GM12892 (cell line): ENCODE measurements around the gene ZNF593OS. TPM values are rescaled to one million over a fixed set of nuclear protein-coding genes. Genes with fewer than 3 reads are reported as not detected.

ENCODE experiments used
- DNase-seq: peaks from one replicate; pipeline ENCODE4 v3.0.0; 2011; ENCODE audit not compliant: insufficient read length
- FAIRE-seq: peaks from 2 replicates; lab custom pipeline; 2011; peaks lifted over from hg19 to GRCh38; lab: Jason Lieb, UNC
- POLR2A ChIP-seq: IDR thresholded peaks from 2 replicates; pipeline ENCODE4 v1.6.1; 2011; ENCODE audit warnings: low read depth, low read length, control low read depth
- POLR2AphosphoS5 ChIP-seq: IDR thresholded peaks from 2 replicates; pipeline ENCODE4 v1.6.1; 2011; ENCODE audit warnings: low read depth, low read length, control low read depth
- TAF1 ChIP-seq: IDR thresholded peaks from 2 replicates; pipeline ENCODE4 v1.6.1; 2011; ENCODE audit warnings: low read depth, mild to moderate bottlenecking, control low read depth, low read length, borderline replicate concordance
- polyA plus RNA-seq: library from polyadenylated mRNA; unstranded; fragments of >200 nt; gene quantifications from one replicate; pipeline ENCODE4 v1.2.1, GENCODE V29; 2012; ENCODE audit warnings: missing spikeins, inconsistent platforms; ENCODE audit not compliant: missing spikeins

ZNF593OS gene
- polyA plus RNA-seq: 0.76 TPM

GRCh38 chr1:26171084-26172072 is at the start of gene ZNF593OS:
Gene ZNF593OS (minus strand): TSS chr1:26171832. CDS start chr1:26171661, 171 bp downstream.
- FAIRE-seq: no peak
- TF ChIP-seq POLR2A (0 out of 2 replicates have a peak, but pooled peaks have one; percentile 7), TAF1 (no peak)
- no peak for DNase-seq

GRCh38 chr1:26221094-26221493 is 49.5 kb upstream of the ZNF593OS start:
- TF ChIP-seq POLR2A: no peak
- no peak for TF ChIP-seq TAF1
- no peak for TF ChIP-seq POLR2AphosphoS5
- FAIRE-seq (no peak), DNase-seq (no peak)

DNA sequence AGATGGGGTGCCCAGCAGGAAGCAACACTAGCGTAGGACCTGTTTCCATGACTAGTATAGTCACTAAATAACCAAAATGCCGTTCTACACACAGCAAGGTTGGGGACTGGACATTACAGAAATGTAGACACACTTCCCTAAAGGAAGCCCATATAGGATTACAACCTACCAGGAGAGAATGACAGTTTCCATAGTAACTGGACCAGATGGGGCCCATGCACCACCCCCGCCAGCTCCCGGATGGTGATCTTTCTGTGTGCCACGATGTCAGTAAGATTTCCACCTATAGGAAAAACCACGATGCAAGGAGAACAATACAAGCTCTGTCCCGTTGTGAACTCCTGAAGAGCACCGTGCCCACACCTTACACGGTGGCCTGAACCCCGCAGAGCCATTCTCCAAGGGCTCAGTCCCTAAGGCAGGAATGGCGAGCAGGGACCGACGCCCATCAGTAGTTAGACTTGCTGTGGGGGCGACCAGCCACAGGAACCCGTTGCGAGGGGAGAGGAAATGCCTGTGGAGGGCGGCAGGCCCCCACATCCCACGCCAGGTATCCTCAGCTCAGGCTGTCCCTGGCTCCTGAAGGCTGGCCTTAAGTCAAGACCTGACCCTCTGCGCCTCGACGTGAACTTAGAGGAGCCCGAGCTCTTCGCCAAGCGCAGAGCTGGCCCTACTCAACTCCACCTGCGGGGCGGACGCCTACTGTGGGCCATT is 48.7 kb upstream of the ZNF593OS start:
- no peak for DNase-seq

GRCh38 chr1:26218906-26219494 is 47.4 kb upstream of the ZNF593OS start:
- no peak for TF ChIP-seq POLR2A
- TF ChIP-seq POLR2AphosphoS5: no peak
- TF ChIP-seq TAF1: no peak
- FAIRE-seq (no peak), DNase-seq (no peak)

More for the DNA sequence above, 48.7 kb upstream of the ZNF593OS start:
- no peak for FAIRE-seq
- TF ChIP-seq POLR2A: no peak
- no peak for TF ChIP-seq POLR2AphosphoS5
- no peak for TF ChIP-seq TAF1

- FAIRE-seq (no peak), DNase-seq (no peak)
- TF ChIP-seq TAF1 (no peak), POLR2A (no peak), POLR2AphosphoS5 (no peak)
Measured at GRCh38 chr1:26215246-26215645, 43.6 kb upstream of the ZNF593OS start.

GRCh38 chr1:26213335-26213905 is 41.8 kb upstream of the ZNF593OS start:
- no peak for TF ChIP-seq POLR2AphosphoS5
- no peak for TF ChIP-seq TAF1
- no peak for TF ChIP-seq POLR2A
- FAIRE-seq: no peak

GRCh38 chr1:26212726-26213125 is 41.1 kb upstream of the ZNF593OS start:
- no peak for FAIRE-seq
- no peak for TF ChIP-seq POLR2AphosphoS5
- no peak for TF ChIP-seq POLR2A
- TF ChIP-seq TAF1: no peak
- DNase-seq: no peak

More at GRCh38 chr1:26213335-26213905, 41.8 kb upstream of the ZNF593OS start:
- DNase-seq: no peak

DNA sequence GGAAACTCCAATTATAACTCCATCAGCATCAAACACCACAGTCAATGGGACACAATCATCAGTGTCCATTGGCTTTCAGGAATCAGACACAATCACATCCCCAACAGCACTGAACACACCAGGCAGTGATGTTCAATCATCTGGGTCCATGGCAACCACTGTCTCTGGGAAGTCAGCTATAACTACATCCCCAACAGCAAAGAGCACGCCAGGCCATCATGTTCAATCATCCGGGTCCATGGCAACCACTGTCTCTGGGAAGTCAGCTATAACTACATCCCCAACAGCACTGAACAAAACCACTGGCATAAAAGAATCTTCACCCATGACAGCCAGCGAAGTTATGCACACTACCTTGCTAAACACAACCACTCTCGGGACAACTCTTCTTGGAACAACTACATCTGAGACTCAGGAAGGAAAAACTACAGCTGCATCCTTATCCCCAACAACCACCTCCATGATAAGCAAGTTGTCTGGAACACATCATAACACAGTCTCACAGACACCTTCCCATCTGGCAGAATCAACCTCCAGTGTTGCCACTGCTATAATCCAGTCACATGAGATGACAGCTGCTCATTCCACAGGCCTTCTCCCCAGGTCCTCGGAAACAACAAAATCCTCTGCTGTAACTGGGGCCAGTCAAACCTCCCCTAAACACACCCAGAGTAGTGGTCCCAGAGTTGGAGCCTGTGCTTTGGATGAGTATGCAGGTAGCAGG is 38.7 kb upstream of the ZNF593OS start:
- TF ChIP-seq POLR2AphosphoS5: no peak
- no peak for TF ChIP-seq TAF1
- TF ChIP-seq POLR2A: no peak
- DNase-seq (no peak), FAIRE-seq (no peak)

DNA sequence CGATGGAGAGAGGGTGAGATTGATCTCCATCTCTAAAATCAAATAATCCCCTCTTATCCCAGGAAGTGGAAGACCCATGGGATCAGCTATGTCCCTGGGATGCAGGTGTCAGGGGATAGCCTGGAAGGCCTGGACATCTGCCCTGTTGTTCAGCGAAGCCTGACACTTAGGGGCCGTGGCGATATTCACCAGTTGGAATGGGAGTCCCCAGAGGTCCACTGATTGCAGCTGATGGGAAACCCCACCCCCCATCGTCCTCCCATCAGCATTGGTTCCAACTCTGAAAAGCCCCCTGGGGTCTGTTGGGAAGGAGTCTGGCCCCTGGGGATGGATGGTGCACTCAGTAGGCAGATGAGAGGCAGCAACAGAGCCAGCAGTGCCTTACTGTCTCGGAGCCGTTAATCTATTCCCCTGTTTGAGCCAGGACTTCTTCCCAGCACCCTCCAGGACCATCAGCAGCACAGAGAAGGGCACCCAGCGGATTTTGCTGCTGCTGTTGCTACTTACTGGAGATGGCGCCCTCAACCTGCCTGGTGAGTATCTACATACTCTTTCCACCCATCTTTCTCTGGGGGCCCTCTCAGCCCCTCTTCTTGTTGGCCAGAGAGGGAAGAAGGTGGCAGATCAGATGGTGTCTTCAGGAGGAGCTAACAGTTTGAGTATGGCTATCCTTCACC is 32.1 kb upstream of the ZNF593OS start:
- no peak for DNase-seq
- no peak for FAIRE-seq
- TF ChIP-seq TAF1 (no peak), POLR2A (no peak), POLR2AphosphoS5 (no peak)

DNA sequence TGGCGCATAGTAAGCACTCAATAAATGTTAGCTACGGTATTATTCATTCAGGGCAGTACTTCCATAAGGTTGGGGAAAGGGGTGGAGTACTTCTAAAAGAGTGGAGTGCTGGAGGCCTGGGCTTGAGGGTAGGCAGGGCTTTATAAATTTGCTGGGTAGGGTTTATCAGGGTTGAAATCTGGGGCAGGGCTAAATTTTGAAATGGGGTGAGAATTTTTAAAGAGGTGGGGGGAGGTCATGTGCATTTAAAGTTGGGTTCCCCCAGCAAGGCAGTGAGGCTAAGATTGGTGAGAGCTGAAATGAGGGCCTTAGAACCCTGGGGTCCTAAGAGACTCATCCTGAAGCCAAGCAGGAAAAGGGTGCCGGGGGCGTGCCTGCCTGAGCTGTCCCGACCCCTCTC is 28.8 kb upstream of the ZNF593OS start:
- DNase-seq: no peak
- no peak for FAIRE-seq
- no peak for TF ChIP-seq TAF1
- no peak for TF ChIP-seq POLR2A
- no peak for TF ChIP-seq POLR2AphosphoS5
